AG04450 (cell line): ENCODE data around the gene WDFY4. TPM values are rescaled to one million over a fixed set of nuclear protein-coding genes. Genes with fewer than 3 reads are reported as not detected.

Source experiments
- CTCF ChIA-PET: fragments of 300-600, 350-600 bp; formaldehyde crosslinking; extraction: SDS; loops from one replicate; lab custom pipeline; 2022; ENCODE audit warnings: antibody characterized with exemption, inconsistent platforms; lab: Charles Lee
- POLR2A ChIA-PET: fragments of 350-600 bp; formaldehyde crosslinking; extraction: SDS; loops from one replicate; lab custom pipeline; 2021; ENCODE audit warnings: antibody characterized with exemption, inconsistent platforms; lab: Yijun Ruan, JAX
- DNase-seq: peaks from one replicate; pipeline ENCODE4 v3.0.0-alpha.2; 2011; ENCODE audit warnings: low read depth, low spot score
- H3K27ac ChIP-seq: one replicate; pipeline ENCODE4 v1.5.1; 2012; ENCODE audit warnings: low read depth, low read length, control low read depth
- H3K27me3 ChIP-seq: one replicate; pipeline ENCODE4 v1.6.0; 2012; ENCODE audit warnings: low read length; ENCODE audit not compliant: control insufficient read depth, insufficient read depth
- H3K4me3 ChIP-seq: 2 replicates; pipeline ENCODE4 v1.5.1; 2011; ENCODE audit warnings: mild to moderate bottlenecking, low read depth, low read length, control low read depth
- H3K9me3 ChIP-seq: 2 replicates; pipeline ENCODE4 v1.5.1; 2012; ENCODE audit warnings: low read length; ENCODE audit not compliant: control insufficient read depth, insufficient read depth
- polyA plus RNA-seq: library from polyadenylated mRNA; depleted of rRNA; stranded (reverse); fragments of >200 nt; gene quantifications from 2 replicates; pipeline ENCODE4 v1.2.3, GENCODE V29; 2011
- TF ChIP-seq, protein P1 (sequence below): IDR thresholded peaks from 2 replicates; pipeline ENCODE4 v1.5.1; 2011; ENCODE audit warnings: low read depth, low read length, control low read depth, inconsistent platforms

Gene WDFY4
- polyA plus RNA-seq, 1 experiment, result not detected

DNA sequence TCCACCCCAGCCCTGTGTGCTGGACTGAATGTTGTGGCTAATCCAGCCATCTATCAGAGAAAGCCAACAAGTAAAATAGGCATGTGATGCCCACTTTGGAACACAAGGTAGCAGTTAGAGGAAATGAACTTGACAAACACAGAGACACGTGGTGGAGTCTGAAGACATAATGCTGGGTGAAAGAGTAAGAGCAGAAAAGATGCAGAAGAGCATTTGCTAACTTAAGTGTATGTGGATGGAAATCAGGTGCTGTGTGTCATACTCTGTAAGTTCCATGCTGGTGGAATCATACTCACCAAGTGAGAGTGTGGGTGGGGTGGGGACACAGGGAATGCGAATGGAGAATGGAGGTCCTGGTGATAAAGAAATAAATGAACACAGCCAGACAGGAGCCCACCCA lies 22.8 kb downstream of the WDFY4 start:
- no peak for DNase-seq
- TF ChIP-seq, protein P1, sequence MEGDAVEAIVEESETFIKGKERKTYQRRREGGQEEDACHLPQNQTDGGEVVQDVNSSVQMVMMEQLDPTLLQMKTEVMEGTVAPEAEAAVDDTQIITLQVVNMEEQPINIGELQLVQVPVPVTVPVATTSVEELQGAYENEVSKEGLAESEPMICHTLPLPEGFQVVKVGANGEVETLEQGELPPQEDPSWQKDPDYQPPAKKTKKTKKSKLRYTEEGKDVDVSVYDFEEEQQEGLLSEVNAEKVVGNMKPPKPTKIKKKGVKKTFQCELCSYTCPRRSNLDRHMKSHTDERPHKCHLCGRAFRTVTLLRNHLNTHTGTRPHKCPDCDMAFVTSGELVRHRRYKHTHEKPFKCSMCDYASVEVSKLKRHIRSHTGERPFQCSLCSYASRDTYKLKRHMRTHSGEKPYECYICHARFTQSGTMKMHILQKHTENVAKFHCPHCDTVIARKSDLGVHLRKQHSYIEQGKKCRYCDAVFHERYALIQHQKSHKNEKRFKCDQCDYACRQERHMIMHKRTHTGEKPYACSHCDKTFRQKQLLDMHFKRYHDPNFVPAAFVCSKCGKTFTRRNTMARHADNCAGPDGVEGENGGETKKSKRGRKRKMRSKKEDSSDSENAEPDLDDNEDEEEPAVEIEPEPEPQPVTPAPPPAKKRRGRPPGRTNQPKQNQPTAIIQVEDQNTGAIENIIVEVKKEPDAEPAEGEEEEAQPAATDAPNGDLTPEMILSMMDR, result no peak
- Histone ChIP-seq H3K9me3 (no peaks in the 10 kb centered on the region), H3K27ac (no peak overlapping the region), H3K27me3 (peaks cover 31% of the 10 kb centered on the region), H3K4me3 (no peak overlapping the region)
- POLR2A ChIA-PET, result no interaction called here
- CTCF ChIA-PET, result no interaction called here

DNA sequence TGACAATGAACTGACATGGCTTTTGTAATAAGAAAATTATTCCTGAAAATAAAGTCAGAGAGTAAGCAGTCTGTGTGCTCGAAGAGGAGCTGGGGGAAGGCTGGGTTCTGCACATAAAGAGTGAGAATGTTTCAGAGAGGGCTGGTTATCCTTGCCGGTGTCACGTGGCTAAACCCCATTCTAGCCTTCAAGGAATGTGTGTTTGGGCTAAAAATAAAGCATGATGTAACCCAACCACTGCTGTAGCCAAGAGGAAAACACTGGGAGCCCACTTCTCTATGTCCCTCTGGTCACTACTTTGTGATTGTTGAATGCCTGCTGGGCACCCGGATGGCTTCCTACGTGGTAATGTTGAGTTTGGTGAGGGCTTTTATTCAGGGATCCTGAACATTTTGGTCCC lies 23.5 kb downstream of the WDFY4 start:
- TF ChIP-seq, protein P1, result no peak
- CTCF ChIA-PET, result no interaction called here
- Histone ChIP-seq H3K4me3 (no peak overlapping the region), H3K27ac (no peak overlapping the region), H3K9me3 (no peaks in the 10 kb centered on the region), H3K27me3 (peaks cover 29% of the 10 kb centered on the region)
- DNase-seq, result no peak
- POLR2A ChIA-PET, result no interaction called here

DNA sequence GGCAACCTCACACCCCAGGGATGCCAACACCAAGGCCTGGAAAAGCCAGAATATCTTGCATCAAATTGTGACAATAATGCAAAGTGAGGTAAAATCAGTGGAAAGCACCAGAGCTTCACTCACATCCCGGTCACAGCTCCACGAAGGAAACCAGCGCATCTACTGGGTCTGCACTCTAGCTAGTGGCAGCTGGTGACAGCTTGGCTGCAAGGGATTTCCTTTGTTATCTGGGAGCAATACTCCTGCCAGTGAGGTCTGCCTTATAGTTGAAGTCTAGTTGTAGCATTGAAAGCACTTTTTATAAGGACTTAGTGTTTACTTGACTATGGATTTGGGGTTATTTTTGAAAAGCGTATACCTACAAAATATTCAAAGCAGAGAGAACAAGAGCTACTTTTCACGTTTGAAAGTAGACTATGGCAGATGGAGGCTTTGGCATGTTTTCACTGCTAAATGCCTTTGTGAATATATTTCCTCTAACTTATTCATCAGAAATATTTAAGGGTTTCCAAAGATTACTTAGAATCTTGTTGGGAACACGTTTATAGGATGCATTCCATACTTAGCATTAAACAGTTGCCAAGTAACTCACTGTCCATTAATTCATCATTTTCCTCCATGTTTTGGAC lies 26.1 kb downstream of the WDFY4 start:
- TF ChIP-seq, protein P1, result no peak
- ChIA-PET CTCF (no interaction called here), POLR2A (no interaction called here)
- no peak for DNase-seq
- Histone ChIP-seq H3K27ac (no peak overlapping the region), H3K9me3 (no peaks in the 10 kb centered on the region), H3K4me3 (no peak overlapping the region), H3K27me3 (peaks cover 11% of the 10 kb centered on the region)

DNA sequence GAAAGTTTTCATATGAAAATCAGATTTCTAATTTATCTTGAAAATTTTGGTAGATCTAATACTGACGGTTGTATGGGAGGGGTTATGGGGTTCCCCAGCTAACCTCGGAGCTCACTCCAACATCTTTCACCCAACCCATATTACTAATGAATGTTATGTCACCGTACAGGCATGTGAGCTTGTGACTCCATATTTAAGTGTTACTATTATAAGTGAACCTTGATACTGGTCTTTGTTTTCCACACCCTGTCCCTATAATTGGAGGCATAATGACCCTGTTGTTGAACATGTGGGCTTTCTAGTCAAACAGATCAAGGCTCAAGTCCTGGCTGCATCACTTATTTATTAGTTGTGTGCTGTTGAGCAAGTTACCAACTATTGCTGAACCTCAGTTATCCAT lies 27.2 kb downstream of the WDFY4 start:
- DNase-seq, result no peak
- ChIA-PET CTCF (no interaction called here), POLR2A (no interaction called here)
- H3K27ac ChIP-seq, result no peak overlapping the region
- no peaks in the 10 kb centered on the region for H3K9me3 ChIP-seq
- H3K4me3 ChIP-seq, result no peak overlapping the region
- TF ChIP-seq, protein P1, result no peak
- H3K27me3 ChIP-seq, result peaks cover 11% of the 10 kb centered on the region

DNA sequence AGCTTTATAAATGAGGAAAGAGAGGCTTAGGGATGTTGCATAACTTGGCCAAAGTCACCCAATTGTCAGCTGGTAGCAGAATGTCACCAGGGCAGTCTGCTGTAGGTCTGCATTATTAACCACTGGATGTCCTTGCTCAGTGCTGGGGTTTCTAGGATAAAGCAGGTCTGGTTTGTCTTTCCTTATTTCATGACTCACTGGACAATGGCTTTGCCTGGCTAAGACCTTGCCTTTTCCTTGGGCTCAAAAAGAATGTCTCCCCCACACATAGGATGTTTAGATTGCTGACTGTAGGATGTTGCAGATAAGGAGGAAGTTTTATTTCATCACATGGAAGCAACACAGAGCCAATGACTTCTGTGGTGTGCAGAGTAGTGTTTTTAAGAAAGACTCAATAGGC lies 29.4 kb downstream of the WDFY4 start:
- H3K4me3 ChIP-seq, result no peak overlapping the region
- H3K27me3 ChIP-seq, result peaks cover 6% of the 10 kb centered on the region
- TF ChIP-seq, protein P1, result no peak
- no peak for DNase-seq
- H3K9me3 ChIP-seq, result no peaks in the 10 kb centered on the region
- POLR2A ChIA-PET, result no interaction called here
- CTCF ChIA-PET, result interaction anchor here (0.6 kb wide), 1 partner anchor 218 kb away, joined by 4 read pairs; no protein-coding TSS in a partner anchor
- no peak overlapping the region for H3K27ac ChIP-seq
